ENCODE data around the gene SAAL1. TPM values are rescaled to one million over a fixed set of nuclear protein-coding genes. Genes with fewer than 3 reads are reported as not detected.

The SAAL1 gene
- total and polyA plus RNA-seq, 9 of the 15 experiments (the other 6 are each of a cell fraction or from before 2014, with no cell fraction given) = 38.9 to 77.5 (median 56.4) TPM

DNA sequence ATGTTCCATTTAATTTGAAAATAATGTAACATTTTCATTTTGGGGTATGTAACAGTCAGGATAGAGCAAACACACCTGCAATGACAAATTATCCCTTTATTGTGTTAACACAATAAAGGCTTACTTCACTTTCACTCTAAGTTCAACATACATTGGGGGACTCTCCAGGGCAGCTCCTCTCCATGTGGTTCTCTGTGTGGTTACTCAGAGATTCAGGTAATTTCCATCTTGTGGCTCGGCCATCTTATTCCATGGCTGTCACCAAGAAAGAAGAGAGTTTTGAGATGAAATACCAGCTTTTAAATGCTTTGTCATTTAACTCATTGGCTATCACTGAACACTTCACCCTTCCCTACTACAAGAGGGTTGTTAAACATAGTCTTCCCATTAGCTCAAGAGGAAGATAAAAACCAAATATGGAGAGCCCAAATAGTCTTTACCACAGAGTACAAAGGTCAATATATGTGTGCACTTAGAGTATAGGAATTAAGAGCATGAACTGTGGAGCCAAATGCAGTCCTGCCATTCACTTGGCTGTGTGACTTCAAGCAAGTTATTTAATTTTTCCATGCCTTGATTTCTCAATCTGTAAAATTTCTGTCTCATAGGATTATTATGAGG, 49.2 kb downstream of the SAAL1 start (continued):
- TF ChIP-seq, protein P1, sequence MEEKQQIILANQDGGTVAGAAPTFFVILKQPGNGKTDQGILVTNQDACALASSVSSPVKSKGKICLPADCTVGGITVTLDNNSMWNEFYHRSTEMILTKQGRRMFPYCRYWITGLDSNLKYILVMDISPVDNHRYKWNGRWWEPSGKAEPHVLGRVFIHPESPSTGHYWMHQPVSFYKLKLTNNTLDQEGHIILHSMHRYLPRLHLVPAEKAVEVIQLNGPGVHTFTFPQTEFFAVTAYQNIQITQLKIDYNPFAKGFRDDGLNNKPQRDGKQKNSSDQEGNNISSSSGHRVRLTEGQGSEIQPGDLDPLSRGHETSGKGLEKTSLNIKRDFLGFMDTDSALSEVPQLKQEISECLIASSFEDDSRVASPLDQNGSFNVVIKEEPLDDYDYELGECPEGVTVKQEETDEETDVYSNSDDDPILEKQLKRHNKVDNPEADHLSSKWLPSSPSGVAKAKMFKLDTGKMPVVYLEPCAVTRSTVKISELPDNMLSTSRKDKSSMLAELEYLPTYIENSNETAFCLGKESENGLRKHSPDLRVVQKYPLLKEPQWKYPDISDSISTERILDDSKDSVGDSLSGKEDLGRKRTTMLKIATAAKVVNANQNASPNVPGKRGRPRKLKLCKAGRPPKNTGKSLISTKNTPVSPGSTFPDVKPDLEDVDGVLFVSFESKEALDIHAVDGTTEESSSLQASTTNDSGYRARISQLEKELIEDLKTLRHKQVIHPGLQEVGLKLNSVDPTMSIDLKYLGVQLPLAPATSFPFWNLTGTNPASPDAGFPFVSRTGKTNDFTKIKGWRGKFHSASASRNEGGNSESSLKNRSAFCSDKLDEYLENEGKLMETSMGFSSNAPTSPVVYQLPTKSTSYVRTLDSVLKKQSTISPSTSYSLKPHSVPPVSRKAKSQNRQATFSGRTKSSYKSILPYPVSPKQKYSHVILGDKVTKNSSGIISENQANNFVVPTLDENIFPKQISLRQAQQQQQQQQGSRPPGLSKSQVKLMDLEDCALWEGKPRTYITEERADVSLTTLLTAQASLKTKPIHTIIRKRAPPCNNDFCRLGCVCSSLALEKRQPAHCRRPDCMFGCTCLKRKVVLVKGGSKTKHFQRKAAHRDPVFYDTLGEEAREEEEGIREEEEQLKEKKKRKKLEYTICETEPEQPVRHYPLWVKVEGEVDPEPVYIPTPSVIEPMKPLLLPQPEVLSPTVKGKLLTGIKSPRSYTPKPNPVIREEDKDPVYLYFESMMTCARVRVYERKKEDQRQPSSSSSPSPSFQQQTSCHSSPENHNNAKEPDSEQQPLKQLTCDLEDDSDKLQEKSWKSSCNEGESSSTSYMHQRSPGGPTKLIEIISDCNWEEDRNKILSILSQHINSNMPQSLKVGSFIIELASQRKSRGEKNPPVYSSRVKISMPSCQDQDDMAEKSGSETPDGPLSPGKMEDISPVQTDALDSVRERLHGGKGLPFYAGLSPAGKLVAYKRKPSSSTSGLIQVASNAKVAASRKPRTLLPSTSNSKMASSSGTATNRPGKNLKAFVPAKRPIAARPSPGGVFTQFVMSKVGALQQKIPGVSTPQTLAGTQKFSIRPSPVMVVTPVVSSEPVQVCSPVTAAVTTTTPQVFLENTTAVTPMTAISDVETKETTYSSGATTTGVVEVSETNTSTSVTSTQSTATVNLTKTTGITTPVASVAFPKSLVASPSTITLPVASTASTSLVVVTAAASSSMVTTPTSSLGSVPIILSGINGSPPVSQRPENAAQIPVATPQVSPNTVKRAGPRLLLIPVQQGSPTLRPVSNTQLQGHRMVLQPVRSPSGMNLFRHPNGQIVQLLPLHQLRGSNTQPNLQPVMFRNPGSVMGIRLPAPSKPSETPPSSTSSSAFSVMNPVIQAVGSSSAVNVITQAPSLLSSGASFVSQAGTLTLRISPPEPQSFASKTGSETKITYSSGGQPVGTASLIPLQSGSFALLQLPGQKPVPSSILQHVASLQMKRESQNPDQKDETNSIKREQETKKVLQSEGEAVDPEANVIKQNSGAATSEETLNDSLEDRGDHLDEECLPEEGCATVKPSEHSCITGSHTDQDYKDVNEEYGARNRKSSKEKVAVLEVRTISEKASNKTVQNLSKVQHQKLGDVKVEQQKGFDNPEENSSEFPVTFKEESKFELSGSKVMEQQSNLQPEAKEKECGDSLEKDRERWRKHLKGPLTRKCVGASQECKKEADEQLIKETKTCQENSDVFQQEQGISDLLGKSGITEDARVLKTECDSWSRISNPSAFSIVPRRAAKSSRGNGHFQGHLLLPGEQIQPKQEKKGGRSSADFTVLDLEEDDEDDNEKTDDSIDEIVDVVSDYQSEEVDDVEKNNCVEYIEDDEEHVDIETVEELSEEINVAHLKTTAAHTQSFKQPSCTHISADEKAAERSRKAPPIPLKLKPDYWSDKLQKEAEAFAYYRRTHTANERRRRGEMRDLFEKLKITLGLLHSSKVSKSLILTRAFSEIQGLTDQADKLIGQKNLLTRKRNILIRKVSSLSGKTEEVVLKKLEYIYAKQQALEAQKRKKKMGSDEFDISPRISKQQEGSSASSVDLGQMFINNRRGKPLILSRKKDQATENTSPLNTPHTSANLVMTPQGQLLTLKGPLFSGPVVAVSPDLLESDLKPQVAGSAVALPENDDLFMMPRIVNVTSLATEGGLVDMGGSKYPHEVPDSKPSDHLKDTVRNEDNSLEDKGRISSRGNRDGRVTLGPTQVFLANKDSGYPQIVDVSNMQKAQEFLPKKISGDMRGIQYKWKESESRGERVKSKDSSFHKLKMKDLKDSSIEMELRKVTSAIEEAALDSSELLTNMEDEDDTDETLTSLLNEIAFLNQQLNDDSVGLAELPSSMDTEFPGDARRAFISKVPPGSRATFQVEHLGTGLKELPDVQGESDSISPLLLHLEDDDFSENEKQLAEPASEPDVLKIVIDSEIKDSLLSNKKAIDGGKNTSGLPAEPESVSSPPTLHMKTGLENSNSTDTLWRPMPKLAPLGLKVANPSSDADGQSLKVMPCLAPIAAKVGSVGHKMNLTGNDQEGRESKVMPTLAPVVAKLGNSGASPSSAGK (IDR thresholded peaks at IDR 0.05) = no peak
- TF ChIP-seq SMAD1 (IDR thresholded peaks at IDR 0.05; ENCODE audit: low read depth, low read length, partially characterized antibody) (no peak), ZEB2 (IDR thresholded peaks at IDR 0.05) (no peak), ZNF551 (CRISPR knock-in tag; IDR thresholded peaks at IDR 0.05) (no peak), CBFB (CRISPR knock-in tag; IDR thresholded peaks at IDR 0.05) (no peak), DPF2 (IDR thresholded peaks at IDR 0.05) (no peak), ZFP1 (CRISPR knock-in tag; IDR thresholded peaks at IDR 0.05) (no peak)
- TF ChIP-seq, protein P2, sequence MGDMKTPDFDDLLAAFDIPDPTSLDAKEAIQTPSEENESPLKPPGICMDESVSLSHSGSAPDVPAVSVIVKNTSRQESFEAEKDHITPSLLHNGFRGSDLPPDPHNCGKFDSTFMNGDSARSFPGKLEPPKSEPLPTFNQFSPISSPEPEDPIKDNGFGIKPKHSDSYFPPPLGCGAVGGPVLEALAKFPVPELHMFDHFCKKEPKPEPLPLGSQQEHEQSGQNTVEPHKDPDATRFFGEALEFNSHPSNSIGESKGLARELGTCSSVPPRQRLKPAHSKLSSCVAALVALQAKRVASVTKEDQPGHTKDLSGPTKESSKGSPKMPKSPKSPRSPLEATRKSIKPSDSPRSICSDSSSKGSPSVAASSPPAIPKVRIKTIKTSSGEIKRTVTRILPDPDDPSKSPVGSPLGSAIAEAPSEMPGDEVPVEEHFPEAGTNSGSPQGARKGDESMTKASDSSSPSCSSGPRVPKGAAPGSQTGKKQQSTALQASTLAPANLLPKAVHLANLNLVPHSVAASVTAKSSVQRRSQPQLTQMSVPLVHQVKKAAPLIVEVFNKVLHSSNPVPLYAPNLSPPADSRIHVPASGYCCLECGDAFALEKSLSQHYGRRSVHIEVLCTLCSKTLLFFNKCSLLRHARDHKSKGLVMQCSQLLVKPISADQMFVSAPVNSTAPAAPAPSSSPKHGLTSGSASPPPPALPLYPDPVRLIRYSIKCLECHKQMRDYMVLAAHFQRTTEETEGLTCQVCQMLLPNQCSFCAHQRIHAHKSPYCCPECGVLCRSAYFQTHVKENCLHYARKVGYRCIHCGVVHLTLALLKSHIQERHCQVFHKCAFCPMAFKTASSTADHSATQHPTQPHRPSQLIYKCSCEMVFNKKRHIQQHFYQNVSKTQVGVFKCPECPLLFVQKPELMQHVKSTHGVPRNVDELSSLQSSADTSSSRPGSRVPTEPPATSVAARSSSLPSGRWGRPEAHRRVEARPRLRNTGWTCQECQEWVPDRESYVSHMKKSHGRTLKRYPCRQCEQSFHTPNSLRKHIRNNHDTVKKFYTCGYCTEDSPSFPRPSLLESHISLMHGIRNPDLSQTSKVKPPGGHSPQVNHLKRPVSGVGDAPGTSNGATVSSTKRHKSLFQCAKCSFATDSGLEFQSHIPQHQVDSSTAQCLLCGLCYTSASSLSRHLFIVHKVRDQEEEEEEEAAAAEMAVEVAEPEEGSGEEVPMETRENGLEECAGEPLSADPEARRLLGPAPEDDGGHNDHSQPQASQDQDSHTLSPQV (IDR thresholded peaks at IDR 0.05) = no peak
